ENCODE results near the gene PAX7.

Gene PAX7

DNA sequence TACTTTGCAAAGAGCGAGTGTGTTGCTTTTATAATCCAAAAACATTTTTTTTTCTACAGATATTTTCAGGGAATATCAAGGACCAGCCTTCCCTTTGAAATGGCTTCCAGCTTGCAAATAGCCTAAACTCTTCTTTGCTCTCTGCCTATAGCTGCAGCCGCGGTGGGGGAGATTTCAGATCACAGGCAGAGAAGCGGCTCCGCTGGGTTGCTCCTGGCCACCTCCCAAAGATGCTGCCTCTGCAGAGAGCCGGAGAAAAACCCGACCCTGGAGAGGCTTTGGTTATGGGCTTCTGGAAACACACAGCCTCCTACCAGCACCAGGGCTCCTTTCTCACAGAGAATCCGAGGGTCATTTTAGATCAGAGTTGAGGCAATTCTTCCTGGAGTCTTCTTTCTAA, 18.6 kb upstream of the PAX7 start:
- H3K4me3 ChIP-seq (ENCODE audit: low read depth, low read length): no peak overlapping the region
- TF ChIP-seq MAX (IDR thresholded peaks at IDR 0.05; ENCODE audit: low read depth, low read length): no peak
- TF ChIP-seq, protein P1, sequence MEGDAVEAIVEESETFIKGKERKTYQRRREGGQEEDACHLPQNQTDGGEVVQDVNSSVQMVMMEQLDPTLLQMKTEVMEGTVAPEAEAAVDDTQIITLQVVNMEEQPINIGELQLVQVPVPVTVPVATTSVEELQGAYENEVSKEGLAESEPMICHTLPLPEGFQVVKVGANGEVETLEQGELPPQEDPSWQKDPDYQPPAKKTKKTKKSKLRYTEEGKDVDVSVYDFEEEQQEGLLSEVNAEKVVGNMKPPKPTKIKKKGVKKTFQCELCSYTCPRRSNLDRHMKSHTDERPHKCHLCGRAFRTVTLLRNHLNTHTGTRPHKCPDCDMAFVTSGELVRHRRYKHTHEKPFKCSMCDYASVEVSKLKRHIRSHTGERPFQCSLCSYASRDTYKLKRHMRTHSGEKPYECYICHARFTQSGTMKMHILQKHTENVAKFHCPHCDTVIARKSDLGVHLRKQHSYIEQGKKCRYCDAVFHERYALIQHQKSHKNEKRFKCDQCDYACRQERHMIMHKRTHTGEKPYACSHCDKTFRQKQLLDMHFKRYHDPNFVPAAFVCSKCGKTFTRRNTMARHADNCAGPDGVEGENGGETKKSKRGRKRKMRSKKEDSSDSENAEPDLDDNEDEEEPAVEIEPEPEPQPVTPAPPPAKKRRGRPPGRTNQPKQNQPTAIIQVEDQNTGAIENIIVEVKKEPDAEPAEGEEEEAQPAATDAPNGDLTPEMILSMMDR (IDR thresholded peaks at IDR 0.05; ENCODE audit: low read depth, low read length): no peak
- TF ChIP-seq MYC (IDR thresholded peaks at IDR 0.05; ENCODE audit: low read depth, low read length): no peak
- TF ChIP-seq POLR2A (IDR thresholded peaks at IDR 0.05; ENCODE audit: extremely low read depth, insufficient read length): no peak
- DNase-seq (ENCODE audit: low read depth): no peak

- DNase-seq (ENCODE audit: low read depth): no peak
- TF ChIP-seq, protein P1 (IDR thresholded peaks at IDR 0.05; ENCODE audit: low read depth, low read length): no peak
- TF ChIP-seq MAX (IDR thresholded peaks at IDR 0.05; ENCODE audit: low read depth, low read length) (no peak), POLR2A (IDR thresholded peaks at IDR 0.05; ENCODE audit: extremely low read depth, insufficient read length) (no peak), MYC (IDR thresholded peaks at IDR 0.05; ENCODE audit: low read depth, low read length) (no peak)
- H3K4me3 ChIP-seq (ENCODE audit: low read depth, low read length): no peak overlapping the region
Observed at GRCh38 chr1:18614069-18614735, 16.4 kb upstream of the PAX7 start.

- no peak for TF ChIP-seq MAX (IDR thresholded peaks at IDR 0.05; ENCODE audit: low read depth, low read length)
- TF ChIP-seq MYC (IDR thresholded peaks at IDR 0.05; ENCODE audit: low read depth, low read length): no peak
- TF ChIP-seq, protein P1 (IDR thresholded peaks at IDR 0.05; ENCODE audit: low read depth, low read length): no peak
- TF ChIP-seq POLR2A (IDR thresholded peaks at IDR 0.05; ENCODE audit: extremely low read depth, insufficient read length): no peak
- no peak overlapping the region for H3K4me3 ChIP-seq (ENCODE audit: low read depth, low read length)
- DNase-seq (ENCODE audit: low read depth): no peak
Observed at GRCh38 chr1:18618546-18619466, 11.8 kb upstream of the PAX7 start.

- TF ChIP-seq MYC (IDR thresholded peaks at IDR 0.05; ENCODE audit: low read depth, low read length) (no peak), POLR2A (IDR thresholded peaks at IDR 0.05; ENCODE audit: extremely low read depth, insufficient read length) (no peak), MAX (IDR thresholded peaks at IDR 0.05; ENCODE audit: low read depth, low read length) (no peak)
- TF ChIP-seq, protein P1 (IDR thresholded peaks at IDR 0.05; ENCODE audit: low read depth, low read length): no peak
- no peak overlapping the region for H3K4me3 ChIP-seq (ENCODE audit: low read depth, low read length)
- no peak for DNase-seq (ENCODE audit: low read depth)
Observed at GRCh38 chr1:18619467-18619835, 11.2 kb upstream of the PAX7 start.

- DNase-seq (ENCODE audit: low read depth): no peak
- TF ChIP-seq, protein P1 (IDR thresholded peaks at IDR 0.05; ENCODE audit: low read depth, low read length): no peak
- TF ChIP-seq MAX (IDR thresholded peaks at IDR 0.05; ENCODE audit: low read depth, low read length): no peak
- TF ChIP-seq MYC (IDR thresholded peaks at IDR 0.05; ENCODE audit: low read depth, low read length): no peak
- TF ChIP-seq POLR2A (IDR thresholded peaks at IDR 0.05; ENCODE audit: extremely low read depth, insufficient read length): no peak
- H3K4me3 ChIP-seq (ENCODE audit: low read depth, low read length): no peak overlapping the region
Observed at GRCh38 chr1:18628511-18628910, 2.1 kb upstream of the PAX7 start.
